HEK293 (cell line): ENCODE results near the gene ZNF695.

Source experiments
- CTCF ChIA-PET: fragments of 350-600 bp; formaldehyde crosslinking; extraction: SDS; loops from one replicate; lab custom pipeline; 2021; ENCODE audit warnings: antibody characterized with exemption; lab: Yijun Ruan, JAX
- POLR2A ChIA-PET: fragments of 300-600 bp; formaldehyde crosslinking; extraction: SDS; loops from one replicate; lab custom pipeline; 2020; ENCODE audit warnings: antibody characterized with exemption, inconsistent platforms; lab: Yijun Ruan, JAX
- H3K27ac ChIP-seq: fragments of 200-500 bp; sonication (Bioruptor generic); 2 replicates; pipeline ENCODE4 v1.5.1; 2014; ENCODE audit warnings: low read depth, low read length, control low read depth, inconsistent platforms; ENCODE audit errors: extremely low read depth
- H3K36me3 ChIP-seq, 2 experiments: fragments of 200-500 bp in 1 of 2; sonication (Bioruptor generic) in 1 of 2; 1 replicate in 1 of 2; 2 replicates in 1 of 2; pipeline ENCODE4 v1.5.1; 2014 to 2017; ENCODE audit warnings: inconsistent platforms in 2 of 2, low read length in 2 of 2; ENCODE audit not compliant: control insufficient read depth in 2 of 2, insufficient read depth in 1 of 2
- H3K4me1 ChIP-seq: fragments of 200-500 bp; sonication (Bioruptor generic); 2 replicates; pipeline ENCODE4 v1.5.1; 2014; ENCODE audit warnings: mild to moderate bottlenecking, low read length, inconsistent platforms; ENCODE audit not compliant: control insufficient read depth, insufficient read depth
- H3K4me3 ChIP-seq: 2 replicates; pipeline ENCODE4 v1.5.1; 2011; ENCODE audit warnings: low read depth, mild to moderate bottlenecking, control low read depth, low read length, moderate library complexity
- H3K9me3 ChIP-seq: fragments of 200-500 bp; sonication (Bioruptor generic); 2 replicates; pipeline ENCODE4 v1.5.1; 2014; ENCODE audit warnings: low read depth, low read length, inconsistent platforms; ENCODE audit not compliant: control insufficient read depth, insufficient read depth
- ATF2 ChIP-seq: fragments of 450-650 bp; formaldehyde crosslinking; IDR thresholded peaks from 2 replicates; pipeline ENCODE4 v1.5.1; 2016; ENCODE audit warnings: missing biosample characterization, missing genetic modification characterization, low read depth
- HIC1 ChIP-seq: fragments of 450-650 bp; formaldehyde crosslinking; IDR thresholded peaks from 2 replicates; pipeline ENCODE4 v1.5.1; 2016; ENCODE audit warnings: missing biosample characterization, missing genetic modification characterization
- IKZF3 ChIP-seq: fragments of 450-650 bp; IDR thresholded peaks from 2 replicates; pipeline ENCODE4 v1.5.0; 2018; ENCODE audit warnings: missing biosample characterization, mild to moderate bottlenecking, missing genetic modification characterization, moderate library complexity
- INSM2 ChIP-seq: fragments of 450-650 bp; formaldehyde crosslinking; IDR thresholded peaks from 2 replicates; pipeline ENCODE4 v1.5.1; 2016; ENCODE audit warnings: missing biosample characterization, missing genetic modification characterization
- KLF16 ChIP-seq: fragments of 450-650 bp; formaldehyde crosslinking; IDR thresholded peaks from 2 replicates; pipeline ENCODE4 v1.5.1; 2017; ENCODE audit warnings: missing biosample characterization, missing genetic modification characterization
- REST ChIP-seq: fragments of 450-650 bp; formaldehyde crosslinking; IDR thresholded peaks from 2 replicates; pipeline ENCODE4 v1.5.1; 2016; ENCODE audit warnings: missing biosample characterization, missing genetic modification characterization
- SETDB1 ChIP-seq: IDR thresholded peaks from one replicate; pipeline ENCODE4 v1.6.1; 2017; ENCODE audit warnings: mild to moderate bottlenecking, low read length, moderate library complexity, mixed read lengths; ENCODE audit not compliant: insufficient read length
- ZBTB11 ChIP-seq: fragments of 450-650 bp; formaldehyde crosslinking; conservative IDR thresholded peaks from 2 replicates; pipeline ENCODE4 v1.5.1; 2016; ENCODE audit warnings: low read depth, missing biosample characterization, missing genetic modification characterization
- ZFP37 ChIP-seq: fragments of 450-650 bp; formaldehyde crosslinking; IDR thresholded peaks from 2 replicates; pipeline ENCODE4 v1.5.1; 2016; ENCODE audit warnings: missing biosample characterization, missing genetic modification characterization
- ZNF157 ChIP-seq: fragments of 450-650 bp; formaldehyde crosslinking; IDR thresholded peaks from 2 replicates; pipeline ENCODE4 v1.5.1; 2016; ENCODE audit warnings: missing biosample characterization, missing genetic modification characterization
- ZNF174 ChIP-seq: fragments of 450-650 bp; formaldehyde crosslinking; IDR thresholded peaks from 2 replicates; pipeline ENCODE4 v1.5.0; 2017; ENCODE audit warnings: missing biosample characterization, mild to moderate bottlenecking, missing genetic modification characterization
- ZNF223 ChIP-seq: fragments of 450-650 bp; formaldehyde crosslinking; IDR thresholded peaks from 2 replicates; pipeline ENCODE4 v1.5.1; 2016; ENCODE audit warnings: missing biosample characterization, missing genetic modification characterization
- ZNF23 ChIP-seq: fragments of 450-650 bp; formaldehyde crosslinking; IDR thresholded peaks from 2 replicates; pipeline ENCODE4 v1.5.1; 2016; ENCODE audit warnings: missing biosample characterization, missing genetic modification characterization, borderline replicate concordance
- ZNF274 ChIP-seq, 2 experiments: fragments of 200-500 bp in 1 of 2; fragments of 450-650 bp in 1 of 2; sonication (Bioruptor generic) in 1 of 2; formaldehyde crosslinking in 1 of 2; IDR thresholded peaks; 2 replicates each; pipeline versions ENCODE4 v1.5.1 to v1.6.1; 2014 to 2016; ENCODE audit warnings: borderline replicate concordance in 1 of 2, inconsistent platforms in 1 of 2, low read length in 1 of 2, missing biosample characterization in 1 of 2, missing genetic modification characterization in 1 of 2
- ZNF398 ChIP-seq: fragments of 450-650 bp; formaldehyde crosslinking; IDR thresholded peaks from 2 replicates; pipeline ENCODE4 v1.5.1; 2017; ENCODE audit warnings: missing biosample characterization, missing genetic modification characterization
- ZNF555 ChIP-seq: fragments of 450-650 bp; formaldehyde crosslinking; conservative IDR thresholded peaks from 2 replicates; pipeline ENCODE4 v1.5.1; 2017; ENCODE audit warnings: missing biosample characterization, mild to moderate bottlenecking, missing genetic modification characterization, inconsistent platforms
- ZNF843 ChIP-seq: fragments of 450-650 bp; formaldehyde crosslinking; IDR thresholded peaks from 2 replicates; pipeline ENCODE4 v1.5.1; 2016; ENCODE audit warnings: missing biosample characterization, missing genetic modification characterization
- TF ChIP-seq, protein P1 (sequence below): fragments of 450-650 bp; formaldehyde crosslinking; IDR thresholded peaks from 2 replicates; pipeline ENCODE4 v1.5.1; 2016; ENCODE audit warnings: missing biosample characterization, missing genetic modification characterization

ZNF695 gene

GRCh38 chr1:246987083-246987690, 20.7 kb downstream of the ZNF695 start:
- CTCF ChIA-PET: no interaction called here
- POLR2A ChIA-PET: no interaction called here
- no peak overlapping the region for H3K4me3 ChIP-seq
- TF ChIP-seq ZNF174 (no peak), ZNF274 (IDR thresholded peaks at IDR 0.05; ENCODE audit: low read length) (no peak), ZNF274 (tag by site-specific recombination; IDR thresholded peaks at IDR 0.05; ENCODE audit: borderline replicate concordance) (peak; percentile 92), SETDB1 (peak; percentile 99), ZNF398 (no peak)
- TF ChIP-seq, protein P1, sequence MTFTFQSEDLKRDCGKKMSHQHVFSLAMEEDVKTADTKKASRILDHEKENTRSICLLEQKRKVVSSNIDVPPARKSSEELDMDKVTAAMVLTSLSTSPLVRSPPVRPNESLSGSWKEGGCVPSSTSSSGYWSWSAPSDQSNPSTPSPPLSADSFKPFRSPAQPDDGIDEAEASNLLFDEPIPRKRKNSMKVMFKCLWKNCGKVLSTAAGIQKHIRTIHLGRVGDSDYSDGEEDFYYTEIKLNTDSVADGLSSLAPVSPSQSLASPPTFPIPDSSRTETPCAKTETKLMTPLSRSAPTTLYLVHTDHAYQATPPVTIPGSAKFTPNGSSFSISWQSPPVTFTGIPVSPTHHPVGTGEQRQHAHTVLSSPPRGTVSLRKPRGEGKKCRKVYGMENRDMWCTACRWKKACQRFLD (tag by site-specific recombination): no peak
- no peak overlapping the region for H3K27ac ChIP-seq
- peaks cover 0 to 69% of the 10 kb centered on the region in 2 experiments; a peak in 1 of 3 replicates for H3K36me3 ChIP-seq
- no peaks in the 10 kb centered on the region for H3K4me1 ChIP-seq
- H3K9me3 ChIP-seq: no peaks in the 10 kb centered on the region

GRCh38 chr1:246978785-246979184, 29.1 kb downstream of the ZNF695 start:
- POLR2A ChIA-PET: no interaction called here
- no peaks in the 10 kb centered on the region for H3K9me3 ChIP-seq
- no peak overlapping the region for H3K4me3 ChIP-seq
- H3K4me1 ChIP-seq: no peaks in the 10 kb centered on the region
- no peak overlapping the region for H3K27ac ChIP-seq
- peaks cover 0 to 38% of the 10 kb centered on the region in 2 experiments; a peak in 1 of 3 replicates for H3K36me3 ChIP-seq
- CTCF ChIA-PET: no interaction called here
- TF ChIP-seq ZNF223 (tag by site-specific recombination): no peak
- TF ChIP-seq KLF16 (tag by site-specific recombination): no peak
- no peak for TF ChIP-seq ZBTB11 (tag by site-specific recombination)
- TF ChIP-seq ZNF555: no peak
- no peak for TF ChIP-seq ZFP37 (tag by site-specific recombination)
- no peak for TF ChIP-seq HIC1
- no peak for TF ChIP-seq ATF2 (tag by site-specific recombination)
- TF ChIP-seq IKZF3 (tag by site-specific recombination): no peak
- TF ChIP-seq ZNF157: no peak
- TF ChIP-seq REST (tag by site-specific recombination): no peak
- no peak for TF ChIP-seq ZNF843 (tag by site-specific recombination)
- no peak for TF ChIP-seq INSM2
- no peak for TF ChIP-seq ZNF23
